ENCODE data around the gene MPI. TPM values are rescaled to one million over a fixed set of nuclear protein-coding genes. Genes with fewer than 3 reads are reported as not detected.
"Not testable (repeated sequence)": the region's sequence is repeated elsewhere in the genome, so short reads cannot be mapped to it uniquely, and the experiment has no call there.

MPI gene
- polyA plus RNA-seq, 5 donors, result 53.0 to 61.6 (median 59.0) TPM

- no peak for DNase-seq
Measured at GRCh38 chr15:74920456-74920855, 30.6 kb downstream of the MPI start.

- DNase-seq, result no peak
Measured at GRCh38 chr15:74924525-74924924, 34.7 kb downstream of the MPI start.

GRCh38 chr15:74928771-74929198 is 38.9 kb downstream of the MPI start:
- DNase-seq, result no peak

GRCh38 chr15:74933573-74933972 is 43.7 kb downstream of the MPI start:
- DNase-seq, result no peak

- not testable (repeated sequence) for DNase-seq
Measured at GRCh38 chr15:74935193-74935592, 45.4 kb downstream of the MPI start.

- DNase-seq, result no peak
Measured at GRCh38 chr15:74937272-74937589, 47.4 kb downstream of the MPI start.

GRCh38 chr15:74937590-74938371 is 47.9 kb downstream of the MPI start, which contains the start of gene COX5A:
Gene COX5A (minus strand): TSS chr15:74938073. CDS start chr15:74938014, 59 bp downstream.
- DNase-seq, result peak; percentile 93 to 96

GRCh38 chr15:74950078-74950908 is 60.5 kb downstream of the MPI start:
- DNase-seq, result no peak

- DNase-seq, result no peak
Measured at GRCh38 chr15:74951006-74951405, 61.2 kb downstream of the MPI start.

Other genes starting within 250 kb of the MPI start
- gene EDC3, start 194.0 kb upstream of the MPI start, polyA plus RNA-seq (ENCODE audit: insufficient read depth in 1 of 5, insufficient read length in 5 of 5, low replicate concordance in 1 of 5), result 10 to 100 TPM; 38.3 to 43.7 (median 39.9) TPM
- 1 to 10 TPM in 2 of 5 donors, under 1 TPM in 3; 0.21 to 1.5 (median 0.30) TPM for gene CYP1A1, start 164.5 kb upstream of the MPI start, polyA plus RNA-seq (ENCODE audit: insufficient read depth in 1 of 5, insufficient read length in 5 of 5, low replicate concordance in 1 of 5)
- gene CYP1A2, start 141.2 kb upstream of the MPI start, polyA plus RNA-seq (ENCODE audit: insufficient read depth in 1 of 5, insufficient read length in 5 of 5, low replicate concordance in 1 of 5), result under 1 TPM; 0.32 to 0.46 (median 0.43) TPM
- gene CSK, start 108.0 kb upstream of the MPI start, polyA plus RNA-seq (ENCODE audit: insufficient read depth in 1 of 5, insufficient read length in 5 of 5, low replicate concordance in 1 of 5), result 10 to 100 TPM; 35.6 to 56.6 (median 38.0) TPM
- under 1 TPM in 1 of 5 donors, not detected in 4; 0.18 TPM for gene LMAN1L, start 77.2 kb upstream of the MPI start, polyA plus RNA-seq (ENCODE audit: insufficient read depth in 1 of 5, insufficient read length in 5 of 5, low replicate concordance in 1 of 5)
- under 1 TPM in 2 of 5 donors, not detected in 3; 0.05 to 0.10 TPM for gene CPLX3, start 63.4 kb upstream of the MPI start, polyA plus RNA-seq (ENCODE audit: insufficient read depth in 1 of 5, insufficient read length in 5 of 5, low replicate concordance in 1 of 5)
- gene ULK3, start 46.9 kb upstream of the MPI start, polyA plus RNA-seq (ENCODE audit: insufficient read depth in 1 of 5, insufficient read length in 5 of 5, low replicate concordance in 1 of 5), result 10 to 100 TPM; 23.7 to 43.4 (median 34.2) TPM
- gene SCAMP2, start 16.7 kb upstream of the MPI start, polyA plus RNA-seq (ENCODE audit: insufficient read depth in 1 of 5, insufficient read length in 5 of 5, low replicate concordance in 1 of 5), result 10 to 100 TPM; 41.9 to 64.1 (median 48.2) TPM
- gene FAM219B, start 16.8 kb downstream of the MPI start, polyA plus RNA-seq (ENCODE audit: insufficient read depth in 1 of 5, insufficient read length in 5 of 5, low replicate concordance in 1 of 5), result 10 to 100 TPM; 57.1 to 72.3 (median 60.3) TPM
- gene COX5A, start 48.0 kb downstream of the MPI start, polyA plus RNA-seq (ENCODE audit: insufficient read depth in 1 of 5, insufficient read length in 5 of 5, low replicate concordance in 1 of 5), result 100 to 1,000 TPM; 106 to 141 (median 118) TPM
- gene RPP25, start 66.7 kb downstream of the MPI start, polyA plus RNA-seq (ENCODE audit: insufficient read depth in 1 of 5, insufficient read length in 5 of 5, low replicate concordance in 1 of 5), result 10 to 100 TPM in 1 of 5 donors, 1 to 10 TPM in 4; 4.5 to 10.4 (median 5.6) TPM
- 10 to 100 TPM; 11.5 to 28.0 (median 14.2) TPM for gene SCAMP5, start 105.5 kb downstream of the MPI start, polyA plus RNA-seq (ENCODE audit: insufficient read depth in 1 of 5, insufficient read length in 5 of 5, low replicate concordance in 1 of 5)
- 10 to 100 TPM; 11.1 to 16.3 (median 11.9) TPM for gene PPCDC, start 133.5 kb downstream of the MPI start, polyA plus RNA-seq (ENCODE audit: insufficient read depth in 1 of 5, insufficient read length in 5 of 5, low replicate concordance in 1 of 5)

Measured in right lung (tissue), 5 donors.